Common myeloid progenitor, CD34-positive (primary cell): ENCODE results near the gene CDC42BPB.
A peak's percentile ranks its signal among the peaks of the same experiment; 100 is the strongest.
"Not testable (repeated sequence)": the region's sequence is repeated elsewhere in the genome, so short reads cannot be mapped to it uniquely, and the experiment has no call there.

Experiments used
- CTCF ChIA-PET: fragments of 350-600 bp; sonication (Branson Sonifier 250); formaldehyde crosslinking; loops from one replicate; lab custom pipeline; 2021; ENCODE audit warnings: antibody characterized with exemption; lab: Charles Lee
- POLR2A ChIA-PET: fragments of 350-600 bp; sonication (Branson Sonifier 250); formaldehyde crosslinking; loops from one replicate; lab custom pipeline; 2021; ENCODE audit warnings: antibody characterized with exemption; lab: Charles Lee
- DNase-seq, 3 donors: peaks; one replicate each; pipeline versions ENCODE4 v3.0.0 to v3.0.0-alpha.2; 2013
- H3K27ac ChIP-seq, 2 experiments: 1 replicate in 1 of 2; 2 replicates in 1 of 2; pipeline ENCODE4 v1.7.0; 2013; ENCODE audit warnings: inconsistent platforms in 2 of 2, low read length in 2 of 2, mild to moderate bottlenecking in 2 of 2, low read depth in 1 of 2, moderate library complexity in 1 of 2; ENCODE audit not compliant: severe bottlenecking in 2 of 2, insufficient read depth in 1 of 2, poor library complexity in 1 of 2
- H3K27me3 ChIP-seq, 5 experiments: replicated peaks in 2 of 5; 1 replicate in 3 of 5; 2 replicates in 2 of 5; pipeline versions ENCODE4 v1.6.1 to v1.7.0; 2013; ENCODE audit warnings: low read length in 4 of 5, mild to moderate bottlenecking in 2 of 5, moderate library complexity in 2 of 5, inconsistent platforms in 1 of 5; ENCODE audit not compliant: insufficient read depth in 5 of 5, control insufficient read depth in 4 of 5
- H3K36me3 ChIP-seq, 4 experiments: 1 replicate in 2 of 4; 2 replicates in 2 of 4; pipeline versions ENCODE4 v1.6.1 to v1.7.0; 2013; ENCODE audit warnings: low read length in 3 of 4, control low read depth in 1 of 4, mild to moderate bottlenecking in 1 of 4; ENCODE audit not compliant: control insufficient read depth in 4 of 4, insufficient read depth in 4 of 4
- H3K4me1 ChIP-seq, 4 experiments: 1 replicate in 3 of 4; 2 replicates in 1 of 4; pipeline versions ENCODE4 v1.6.1 to v1.7.1; 2013; ENCODE audit warnings: low read length in 3 of 4, mild to moderate bottlenecking in 3 of 4, control low read depth in 1 of 4, inconsistent platforms in 1 of 4, moderate library complexity in 1 of 4; ENCODE audit not compliant: control insufficient read depth in 4 of 4, insufficient read depth in 4 of 4; ENCODE audit errors: control extremely low read depth in 1 of 4
- H3K4me3 ChIP-seq, 7 experiments: 1 replicate in 4 of 7; 2 replicates in 3 of 7; pipeline versions ENCODE4 v1.5.1 to v1.7.0; 2013; ENCODE audit warnings: mild to moderate bottlenecking in 7 of 7, low read length in 6 of 7, moderate library complexity in 6 of 7, inconsistent platforms in 2 of 7, low read depth in 2 of 7, control low read depth in 1 of 7; ENCODE audit not compliant: insufficient read depth in 4 of 7, control insufficient read depth in 1 of 7; ENCODE audit errors: extremely low read depth in 1 of 7
- H3K9me3 ChIP-seq, 5 experiments: 1 replicate in 4 of 5; 2 replicates in 1 of 5; pipeline versions ENCODE4 v1.6.1 to v1.7.1; 2013; ENCODE audit warnings: low read length in 4 of 5, mild to moderate bottlenecking in 2 of 5, inconsistent platforms in 1 of 5, low read depth in 1 of 5, moderate library complexity in 1 of 5; ENCODE audit not compliant: control insufficient read depth in 4 of 5, insufficient read depth in 2 of 5; ENCODE audit errors: control extremely low read depth in 1 of 5
- WGBS: methylation state at CpG from one replicate; pipeline ENCODE4 v1.1.5; 2013; ENCODE audit not compliant: insufficient coverage; 5-methylcytosine and 5-hydroxymethylcytosine counted together

Gene CDC42BPB

GRCh38 chr14:102929241-102930137 is 127.9 kb downstream of the CDC42BPB start:
- DNase-seq, result peak in 1 of 3 donors; percentile 16
- Histone ChIP-seq H3K4me3 (peak overlapping the region in 5 of 7 experiments; percentile 19 to 78 (median 53)), H3K36me3 (peaks cover 0 to 2% (median 1%) of the 10 kb centered on the region in 4 experiments), H3K27ac (no peak overlapping the region), H3K4me1 (peaks cover 0 to 29% (median 25%) of the 10 kb centered on the region in 4 experiments), H3K27me3 (peaks cover 0 to 66% (median 29%) of the 10 kb centered on the region in 5 experiments), H3K9me3 (no peaks in the 10 kb centered on the region)
- WGBS, result 5% methylated on average over 91 of the region's 94 CpGs
- POLR2A ChIA-PET, result no interaction called here
- CTCF ChIA-PET, result interaction anchor here (1.6 kb wide), 1 partner anchor 235 kb away, joined by 6 read pairs; no protein-coding TSS in a partner anchor

GRCh38 chr14:102928412-102929240 is 128.7 kb downstream of the CDC42BPB start:
- CTCF ChIA-PET, result no interaction called here
- no peaks in the 10 kb centered on the region for H3K9me3 ChIP-seq
- H3K27ac ChIP-seq, result no peak overlapping the region
- WGBS, result 5% methylated on average over 72 of the region's 94 CpGs
- H3K27me3 ChIP-seq, result peaks cover 0 to 75% (median 34%) of the 10 kb centered on the region in 5 experiments
- H3K4me1 ChIP-seq, result peaks cover 0 to 31% (median 25%) of the 10 kb centered on the region in 4 experiments
- H3K36me3 ChIP-seq, result peaks cover 0 to 2% (median 1%) of the 10 kb centered on the region in 4 experiments
- peak; percentile 80 to 90 (median 89) for DNase-seq
- H3K4me3 ChIP-seq, result peak overlapping the region; percentile 40 to 78 (median 69)
- POLR2A ChIA-PET, result interaction anchor here (0.5 kb wide), 1 partner anchor 17 kb away, joined by 3 read pairs; no protein-coding TSS in a partner anchor

- 0% methylated on average over 21 of the region's 35 CpGs for whole genome bisulfite sequencing
- H3K27me3 ChIP-seq, result peaks cover 0 to 82% (median 41%) of the 10 kb centered on the region in 5 experiments
- H3K9me3 ChIP-seq, result no peaks in the 10 kb centered on the region
- ChIA-PET CTCF (no interaction called here), POLR2A (interaction anchor here (0.5 kb wide), 1 partner anchor 18 kb away, joined by 3 read pairs; no protein-coding TSS in a partner anchor)
- H3K4me1 ChIP-seq, result peaks cover 0 to 36% (median 29%) of the 10 kb centered on the region in 4 experiments
- no peak overlapping the region for H3K27ac ChIP-seq
- H3K4me3 ChIP-seq, result peak overlapping the region; percentile 40 to 78 (median 69)
- peak; percentile 34 to 68 (median 59) for DNase-seq
- peaks cover 0 to 2% (median 0%) of the 10 kb centered on the region in 4 experiments for H3K36me3 ChIP-seq
These were observed 129.4 kb downstream of the CDC42BPB start for GRCh38 chr14:102927878-102928411.

GRCh38 chr14:102927346-102927877 is 129.9 kb downstream of the CDC42BPB start:
- no peaks in the 10 kb centered on the region for H3K9me3 ChIP-seq
- ChIA-PET POLR2A (no interaction called here), CTCF (no interaction called here)
- H3K4me3 ChIP-seq, result peak overlapping the region in 5 of 7 experiments; percentile 53 to 78 (median 69)
- WGBS, result 34% methylated on average over 19 of the region's 19 CpGs
- H3K36me3 ChIP-seq, result no peaks in the 10 kb centered on the region
- H3K27me3 ChIP-seq, result peaks cover 0 to 87% (median 44%) of the 10 kb centered on the region in 5 experiments
- H3K4me1 ChIP-seq, result peaks cover 0 to 40% (median 34%) of the 10 kb centered on the region in 4 experiments
- no peak overlapping the region for H3K27ac ChIP-seq
- DNase-seq, result no peak

- H3K9me3 ChIP-seq, CTCF ChIA-PET, H3K27ac ChIP-seq, H3K36me3 ChIP-seq, H3K4me3 ChIP-seq, POLR2A ChIA-PET, DNase-seq: not testable (repeated sequence)
- H3K4me1 ChIP-seq, result peaks cover 0 to 40% (median 34%) of the 10 kb centered on the region in 4 experiments
- WGBS, result no CpG with 5 or more reads among the region's 10 CpGs
- peaks cover 4 to 91% (median 49%) of the 10 kb centered on the region in 5 experiments for H3K27me3 ChIP-seq
These were observed 130.5 kb downstream of the CDC42BPB start for GRCh38 chr14:102926840-102927239.

GRCh38 chr14:102926104-102926503 is 131.2 kb downstream of the CDC42BPB start:
- Histone ChIP-seq H3K36me3 (no peaks in the 10 kb centered on the region), H3K27me3 (peaks cover 4 to 91% (median 44%) of the 10 kb centered on the region in 5 experiments), H3K4me3 (no peak overlapping the region), H3K27ac (no peak overlapping the region), H3K9me3 (peaks cover 0 to 2% (median 0%) of the 10 kb centered on the region in 5 experiments), H3K4me1 (peaks cover 0 to 40% (median 34%) of the 10 kb centered on the region in 4 experiments)
- DNase-seq, result no peak
- 75% methylated on average over 10 of the region's 12 CpGs for WGBS
- POLR2A ChIA-PET, result no interaction called here
- CTCF ChIA-PET, result no interaction called here
